GM19463 (cell line): Measurements from ENCODE around the gene BPI.
"Not testable (repeated sequence)": the region's sequence is repeated elsewhere in the genome, so short reads cannot be mapped to it uniquely, and the experiment has no call there.

Experiments
- ATAC-seq: cut with Tn5 transposase; IDR thresholded peaks from one replicate; pipeline ENCODE4 v1.9.1; 2021; ENCODE audit warnings: mild to moderate bottlenecking, moderate library complexity; ENCODE audit not compliant: unreplicated experiment

BPI gene

DNA sequence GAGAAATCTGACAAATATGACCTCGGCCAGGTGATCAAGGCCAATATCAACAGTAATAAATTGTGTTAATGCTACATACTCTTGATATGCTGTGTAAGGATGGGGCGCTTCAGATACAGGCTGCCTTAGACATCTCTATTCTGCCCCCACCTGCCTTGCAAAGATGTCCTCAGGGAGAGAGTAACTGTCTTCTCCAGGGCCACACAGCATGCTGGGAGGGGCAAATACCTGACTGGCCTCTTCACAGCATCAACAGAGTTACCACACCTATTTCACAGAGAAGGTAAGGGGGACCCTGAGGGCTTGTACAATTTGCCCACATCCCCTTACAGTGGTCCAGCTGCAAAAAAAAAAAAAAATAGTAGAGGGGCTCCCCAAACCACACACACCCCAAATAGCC, 26.3 kb upstream of the BPI start:
- no peak for ATAC-seq

DNA sequence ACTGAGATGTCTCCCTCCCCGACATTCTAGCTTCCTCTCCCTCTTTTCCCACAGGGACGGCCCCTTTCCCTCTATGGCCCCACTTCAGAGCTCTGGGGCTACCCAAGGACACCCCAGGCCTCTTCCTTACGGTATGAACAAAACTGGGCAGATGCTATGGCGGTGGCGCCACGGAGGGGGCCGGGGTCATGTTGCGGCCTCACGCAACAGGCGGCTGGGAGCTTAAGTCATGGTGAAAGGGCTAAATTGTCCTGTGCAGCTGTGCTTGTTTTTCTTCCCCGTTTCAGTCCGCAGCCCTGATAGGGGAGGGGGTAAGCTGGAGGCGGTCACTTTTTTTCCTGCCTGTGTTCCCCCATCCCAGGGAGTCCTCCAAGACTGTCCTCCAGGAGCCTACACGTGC, 25.8 kb upstream of the BPI start:
- ATAC-seq = no peak

DNA sequence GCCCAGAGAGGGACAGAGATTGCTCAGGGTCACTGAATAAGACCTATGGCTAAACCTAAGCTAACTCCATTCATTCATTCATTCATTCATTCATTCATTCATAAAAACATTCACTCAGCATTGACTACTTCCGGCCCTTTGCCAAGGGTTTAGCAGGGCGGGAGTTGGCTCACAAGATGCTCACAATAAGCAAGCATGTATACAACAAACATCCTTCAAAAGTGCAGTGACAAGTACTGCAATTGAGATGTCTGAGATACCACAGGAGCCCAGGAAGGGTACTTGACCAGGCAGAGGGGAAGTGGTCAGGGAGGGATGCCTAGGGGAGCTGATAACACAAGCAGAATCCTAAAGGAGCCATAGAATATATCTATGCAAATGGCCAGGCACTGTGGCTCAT, 25.2 kb upstream of the BPI start:
- ATAC-seq = no peak

DNA sequence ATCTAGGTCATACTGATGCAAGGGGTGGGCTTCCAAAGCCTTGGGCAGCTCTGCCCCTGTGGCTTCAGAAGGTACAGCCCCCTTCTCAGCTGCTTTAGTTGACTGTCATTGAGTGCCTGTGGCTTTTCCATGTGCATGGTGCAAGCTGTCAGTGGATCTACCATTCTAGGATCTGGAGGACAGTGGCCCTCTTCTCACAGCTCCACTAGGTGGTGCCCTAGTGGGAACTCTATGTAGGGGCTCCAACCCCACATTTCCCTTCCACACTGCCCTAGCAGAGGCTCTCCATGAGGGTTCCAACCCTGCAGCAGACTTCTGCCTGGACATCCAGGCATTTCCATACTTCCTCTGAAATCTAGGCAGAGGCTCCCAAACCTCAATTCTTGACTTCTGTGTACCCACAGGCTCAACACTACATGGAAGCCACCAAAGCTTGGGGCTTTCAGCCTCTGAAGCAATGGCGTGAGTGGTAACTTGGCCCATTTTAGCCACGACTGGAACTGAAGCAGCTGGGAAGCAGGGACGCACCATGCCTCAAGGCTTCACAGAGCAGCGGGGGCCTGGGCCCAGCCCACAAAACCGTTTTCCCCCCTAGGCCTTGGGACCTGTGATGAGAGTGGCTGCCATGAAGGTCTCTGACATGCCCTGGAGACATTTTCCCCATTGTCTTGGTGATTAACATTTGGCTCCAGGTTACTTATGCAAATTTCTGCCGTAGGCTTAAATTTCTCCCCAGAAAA, 22.6 kb upstream of the BPI start:
- ATAC-seq = not testable (repeated sequence)

DNA sequence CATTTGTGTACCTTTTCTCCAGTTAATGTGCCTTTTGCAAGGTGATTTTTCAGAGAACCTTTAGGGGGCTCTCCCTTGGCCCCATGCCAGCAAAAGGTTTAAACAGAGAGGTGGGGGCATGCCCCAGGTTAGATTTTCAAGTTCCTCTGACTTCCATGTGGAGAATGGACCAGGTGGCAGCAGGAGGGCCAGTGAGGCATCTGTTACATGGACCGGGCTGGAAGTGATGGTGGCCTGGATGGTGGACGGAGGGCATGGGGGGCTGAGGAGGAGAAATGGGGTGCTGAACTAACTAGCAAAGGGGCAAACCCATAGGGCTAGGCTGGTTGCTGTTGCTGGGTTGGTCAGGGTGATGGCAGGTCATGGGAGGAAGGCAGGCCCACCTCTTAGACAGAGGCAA, 20.7 kb upstream of the BPI start:
- no peak for ATAC-seq

DNA sequence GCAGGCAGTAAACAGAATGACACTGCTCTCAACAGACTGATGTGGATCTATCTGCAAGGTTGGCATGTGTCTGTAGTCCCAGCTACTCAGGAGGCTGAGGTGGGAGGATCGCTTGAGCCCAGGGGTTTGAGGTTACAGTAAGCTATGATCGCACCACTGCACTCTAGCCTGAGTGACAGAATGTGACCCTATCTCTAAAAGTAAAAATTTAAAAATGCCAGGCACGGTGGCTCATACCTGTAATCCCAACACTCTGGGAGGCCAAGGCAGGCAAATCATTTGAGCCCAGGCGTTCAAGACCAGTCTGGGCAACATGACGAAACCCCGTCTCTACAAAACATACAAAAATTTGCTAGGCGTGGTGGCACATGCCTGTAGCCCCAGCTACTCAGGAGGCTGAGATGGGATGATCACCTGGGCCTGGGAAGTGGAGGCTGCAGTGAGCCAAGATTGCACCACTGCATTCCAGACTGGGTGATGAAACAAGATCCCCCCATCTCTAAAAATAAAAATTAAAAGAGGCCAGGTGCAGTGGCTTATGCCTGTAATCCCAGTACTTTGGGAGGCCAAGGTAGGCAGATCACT, 19.8 kb upstream of the BPI start:
- ATAC-seq = not testable (repeated sequence)

DNA sequence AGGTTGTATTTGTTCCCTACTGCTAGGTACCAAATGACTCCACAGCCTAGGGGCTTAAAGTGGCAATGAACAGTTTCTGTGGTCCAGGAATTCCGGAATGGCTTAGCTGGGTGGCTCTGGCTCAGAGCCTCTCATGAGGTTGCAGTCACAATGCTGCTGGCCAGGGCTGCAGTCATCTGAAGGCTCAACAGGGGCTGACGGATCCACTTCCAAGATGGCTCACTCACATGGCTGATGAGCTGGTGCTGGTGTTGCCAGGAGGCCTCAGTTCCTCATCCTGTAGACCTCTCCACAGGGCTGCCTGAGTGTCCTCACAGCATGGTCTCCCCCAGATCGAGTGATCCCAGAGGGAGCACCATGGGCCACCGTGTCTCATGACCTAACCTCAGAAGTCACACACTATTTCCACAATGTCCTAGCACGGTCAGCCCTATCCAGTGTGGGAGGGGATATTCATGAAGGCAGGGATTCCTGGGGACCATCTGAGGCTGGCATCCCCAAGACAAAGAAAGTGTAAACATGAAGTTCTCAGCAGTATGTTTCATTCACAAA, 19.0 kb upstream of the BPI start:
- ATAC-seq = no peak

DNA sequence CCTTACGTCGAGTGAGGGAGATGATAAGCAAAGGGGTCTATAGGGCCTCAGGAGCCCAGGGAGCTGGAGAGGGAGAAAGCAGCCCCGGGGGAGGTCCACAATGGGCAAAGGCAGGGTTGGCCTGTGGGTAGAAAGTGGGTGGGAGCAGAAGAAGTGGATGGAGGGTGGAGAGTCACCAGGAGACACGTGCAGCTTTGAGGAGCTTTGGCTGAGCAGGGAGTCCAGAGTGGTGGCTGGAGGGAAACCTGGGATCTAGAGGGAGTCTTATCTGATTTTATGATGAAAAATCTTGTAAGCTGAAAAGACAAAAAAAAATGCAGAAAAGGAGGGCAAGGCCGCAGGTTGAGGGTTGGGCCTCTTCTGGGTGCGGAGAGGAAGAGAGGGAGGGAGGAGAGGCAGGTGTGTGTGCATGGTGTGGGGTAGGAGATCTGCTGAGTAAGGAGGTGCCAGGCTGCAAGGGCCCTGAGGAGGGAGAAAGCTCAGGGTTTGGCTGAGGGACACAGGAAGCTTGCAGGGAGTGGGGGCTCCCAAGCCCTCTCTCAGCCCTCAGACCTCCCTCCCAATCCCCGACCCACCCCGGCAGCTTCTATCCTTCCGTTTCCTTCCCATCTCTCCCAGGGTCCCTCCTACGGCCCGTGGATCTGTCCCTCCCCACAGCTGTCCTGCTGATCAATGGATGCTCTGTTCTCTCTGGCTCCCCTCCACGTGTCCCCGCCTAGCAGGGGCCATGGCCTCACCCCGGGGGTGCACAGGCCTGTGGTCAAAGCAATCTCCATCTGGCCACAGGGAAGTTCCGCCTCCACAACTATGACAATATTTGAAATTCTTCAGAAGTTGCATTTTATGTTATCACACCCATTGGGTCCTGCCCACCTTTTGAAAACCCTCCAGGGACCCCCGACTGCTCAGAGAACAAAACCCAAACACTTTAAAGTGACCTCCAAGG, 17.1 kb upstream of the BPI start:
- no peak for ATAC-seq

DNA sequence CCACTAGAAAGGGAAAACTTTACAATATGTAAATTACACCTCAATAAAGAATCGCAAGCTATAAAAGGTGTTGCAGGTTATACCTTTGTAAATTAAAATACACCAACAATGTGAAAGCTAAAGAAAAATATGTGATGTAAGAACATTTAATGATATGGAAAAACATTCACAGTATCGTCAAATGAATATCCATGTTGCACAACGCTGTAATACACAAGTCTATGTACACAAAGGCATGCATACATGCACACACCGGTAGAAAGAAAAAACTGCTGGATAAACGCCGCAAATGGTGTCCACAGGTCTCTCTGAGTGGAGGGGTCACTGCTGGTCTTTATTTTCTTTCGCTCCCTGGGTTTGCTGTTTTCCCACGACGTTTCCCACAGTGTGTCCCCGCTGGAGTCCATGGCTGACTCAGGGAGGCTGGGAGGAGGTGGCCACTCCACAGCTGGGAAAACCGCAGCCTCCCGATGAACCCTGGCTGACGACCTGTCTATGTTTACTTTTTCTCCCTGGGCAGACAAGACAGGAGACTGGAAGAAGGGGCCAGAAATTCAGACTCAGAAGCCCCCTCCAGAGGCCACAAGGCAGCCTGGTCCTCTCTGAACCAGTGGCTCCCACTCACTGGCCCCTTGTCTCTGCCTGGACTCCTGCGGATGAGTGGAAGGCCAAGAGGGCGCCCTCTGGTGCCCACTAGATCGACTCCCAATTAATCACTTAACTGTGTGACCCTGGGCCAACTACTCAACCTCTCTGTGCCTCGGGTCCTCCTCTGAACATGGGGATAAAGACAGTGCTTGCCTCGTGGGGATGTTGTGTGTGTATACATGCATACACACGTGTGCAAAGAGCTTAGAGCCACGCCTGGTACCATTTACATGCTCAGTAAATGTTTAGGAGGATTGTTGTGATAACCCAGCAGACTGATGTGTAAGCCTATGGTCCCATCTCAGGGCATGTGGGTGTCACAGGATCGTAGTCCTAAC, 12.8 kb upstream of the BPI start:
- no peak for ATAC-seq

DNA sequence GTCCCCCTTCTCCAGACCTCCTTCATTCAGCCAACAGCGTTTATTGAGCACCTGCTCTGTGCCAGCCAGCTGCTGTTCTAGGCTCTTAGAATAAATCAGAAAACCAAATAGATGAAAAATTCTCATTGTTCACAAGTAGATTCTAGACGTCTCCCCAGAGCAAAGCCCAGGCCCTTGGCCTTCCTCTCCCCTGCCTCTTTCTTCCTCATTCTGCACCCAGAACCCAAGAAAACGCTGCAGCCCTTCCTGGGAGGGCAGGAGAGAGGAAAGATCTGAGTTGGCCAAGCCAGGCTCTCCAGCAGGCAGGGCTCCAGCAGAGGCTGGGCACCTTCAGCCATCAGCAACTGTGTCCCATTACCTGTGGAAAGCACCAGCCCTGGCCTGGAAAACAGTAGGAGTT, 12.0 kb upstream of the BPI start:
- ATAC-seq = no peak

DNA sequence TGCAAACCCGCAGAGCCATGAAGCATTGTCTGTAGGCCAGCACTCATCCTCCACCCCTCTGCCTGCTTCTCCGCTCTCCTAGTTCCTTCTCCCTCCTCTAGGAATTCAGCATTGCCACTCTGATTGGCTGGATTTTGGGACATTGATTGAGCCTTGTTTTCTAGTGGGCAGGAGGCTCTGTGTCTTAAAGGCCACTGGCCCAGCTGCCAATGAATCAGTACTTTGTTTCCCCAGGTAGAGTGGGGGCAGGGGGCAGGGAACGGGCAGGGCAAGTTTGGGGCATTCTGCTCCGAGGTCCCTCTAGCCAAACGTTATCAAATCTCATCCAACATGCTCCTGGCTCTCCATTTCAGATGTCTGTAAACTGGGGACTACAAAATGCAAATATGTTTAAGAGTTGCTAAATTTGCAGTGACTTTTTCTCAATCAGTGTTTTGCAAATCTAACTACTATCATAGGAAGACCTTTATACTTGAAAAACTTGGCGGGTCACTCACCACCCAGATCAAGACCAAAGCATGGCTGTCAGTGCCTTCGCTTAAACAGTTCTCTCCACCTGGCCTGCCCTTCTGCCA, 10.4 kb upstream of the BPI start:
- ATAC-seq = no peak

DNA sequence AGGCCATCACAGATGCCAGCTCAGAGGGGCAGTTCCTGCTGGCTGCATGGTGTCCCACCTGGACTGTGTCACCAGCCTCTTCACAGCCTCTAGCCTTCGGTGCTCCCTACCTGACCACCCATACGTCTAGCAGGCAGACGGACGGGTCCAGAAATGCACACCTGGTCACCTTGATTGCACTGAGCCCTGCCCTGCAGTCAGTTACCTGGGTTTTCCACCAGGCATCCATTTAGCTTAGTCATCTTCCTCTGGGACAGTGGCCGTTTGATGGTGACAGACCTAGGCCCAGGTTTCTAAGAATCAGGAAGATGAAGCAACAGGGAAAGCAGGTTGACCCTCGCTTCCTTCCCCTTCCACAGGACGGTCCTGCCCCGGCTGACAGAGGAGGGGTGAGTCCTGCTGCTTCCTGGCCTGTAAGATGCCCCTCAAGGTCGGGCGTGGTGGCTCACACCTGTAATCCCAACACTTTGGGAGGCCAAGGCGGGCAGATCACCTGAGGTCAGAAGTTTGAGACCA, 9.8 kb upstream of the BPI start:
- ATAC-seq = no peak

DNA sequence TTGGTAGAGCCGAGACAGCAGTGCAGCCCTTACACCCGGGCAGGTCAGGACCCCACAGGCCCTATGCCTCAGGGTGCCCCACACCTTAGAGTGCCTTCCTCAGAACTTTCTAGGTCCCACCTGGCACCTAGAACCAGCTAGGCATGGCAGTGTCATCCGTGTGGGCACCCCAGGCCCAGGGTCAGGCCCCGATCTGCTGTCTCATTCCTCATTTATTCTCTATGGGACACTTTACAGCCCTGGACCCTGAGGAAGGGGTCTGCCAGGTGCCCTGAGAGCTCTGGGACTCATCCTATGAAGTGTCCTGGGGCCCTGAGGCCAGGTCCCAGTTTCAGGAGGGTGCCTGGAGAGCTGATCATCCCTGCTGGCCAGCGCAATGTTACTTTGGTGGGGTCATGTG, 8.1 kb upstream of the BPI start:
- ATAC-seq = no peak

DNA sequence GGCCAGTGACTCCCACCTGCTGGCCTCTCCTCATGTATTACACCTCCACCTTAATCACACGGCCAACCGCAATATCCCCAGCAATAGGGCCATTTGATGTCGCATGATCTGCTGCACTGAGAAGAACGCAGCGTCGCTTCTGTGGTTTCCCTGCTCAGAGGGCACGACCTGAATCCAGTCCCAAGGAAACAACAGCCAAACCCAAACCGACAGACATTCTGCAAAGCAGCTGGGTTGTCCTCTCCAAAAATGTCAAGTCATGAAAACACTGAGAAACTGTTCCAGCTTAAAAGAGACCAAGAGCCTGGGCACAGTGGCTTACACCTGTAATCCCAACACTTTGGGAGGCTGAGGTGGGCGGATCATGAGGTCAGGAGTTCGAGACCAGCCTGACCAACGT, 7.5 kb upstream of the BPI start:
- ATAC-seq = no peak

DNA sequence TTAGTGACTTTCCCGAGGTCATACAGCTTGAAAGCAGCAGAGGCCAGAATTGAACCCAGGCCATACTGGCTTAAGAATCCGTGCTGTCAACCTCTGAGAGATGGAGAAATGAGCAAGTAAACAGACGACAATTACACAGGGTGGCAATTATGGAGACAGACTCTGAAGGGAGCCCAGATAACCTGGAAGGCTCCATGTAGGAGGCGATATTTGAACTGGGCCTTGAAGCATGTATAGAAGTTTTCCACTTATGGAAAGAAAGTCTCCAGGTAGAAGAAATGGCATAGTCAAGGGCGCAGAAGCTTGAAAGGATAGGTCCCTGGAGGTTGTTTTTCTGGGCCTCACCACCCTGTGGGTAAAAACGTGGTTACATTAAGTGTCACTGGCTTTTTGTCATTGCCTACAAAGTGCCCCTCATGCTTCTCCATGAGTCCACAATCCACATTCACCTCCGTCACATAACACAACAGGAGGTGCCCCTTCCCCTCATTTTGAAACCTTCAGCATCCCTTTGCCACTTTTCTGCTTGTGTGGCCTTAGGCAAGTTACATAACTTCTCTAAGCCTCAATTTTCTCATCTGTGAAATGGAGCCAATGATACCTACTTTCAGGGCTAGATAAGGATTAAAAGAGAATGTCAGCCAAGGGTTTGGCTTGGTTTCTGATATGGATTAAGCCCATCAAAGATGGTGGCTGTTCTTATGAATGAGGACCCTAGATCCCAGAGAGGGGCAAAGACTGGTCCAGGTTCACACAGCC, 5.9 kb upstream of the BPI start:
- no peak for ATAC-seq

DNA sequence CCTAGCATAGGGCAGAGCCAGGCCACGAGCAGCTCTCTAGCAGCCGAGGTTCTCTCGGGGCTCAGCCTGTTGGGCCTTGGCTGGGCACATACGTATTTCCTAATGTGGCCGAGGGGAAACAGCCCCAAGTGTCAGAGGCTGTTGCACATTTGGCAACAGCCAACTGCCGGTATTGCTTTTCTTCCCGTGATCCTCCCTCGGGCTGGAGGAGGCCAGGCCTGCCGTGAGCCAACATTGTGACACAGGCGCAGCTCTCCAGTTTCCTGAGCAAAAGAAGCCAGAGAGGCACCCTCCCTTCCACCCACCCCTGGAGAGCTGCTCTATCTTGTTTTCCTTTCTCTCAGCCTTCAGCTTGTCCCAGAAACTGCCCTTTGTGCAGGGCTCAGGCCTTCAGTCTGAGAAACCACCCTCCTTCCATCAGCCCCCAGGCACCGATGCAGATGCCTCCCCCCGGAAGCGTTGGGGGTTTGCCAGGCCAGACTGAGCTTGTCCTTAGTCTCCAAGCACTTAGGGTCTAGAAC, 5.1 kb upstream of the BPI start:
- no peak for ATAC-seq

DNA sequence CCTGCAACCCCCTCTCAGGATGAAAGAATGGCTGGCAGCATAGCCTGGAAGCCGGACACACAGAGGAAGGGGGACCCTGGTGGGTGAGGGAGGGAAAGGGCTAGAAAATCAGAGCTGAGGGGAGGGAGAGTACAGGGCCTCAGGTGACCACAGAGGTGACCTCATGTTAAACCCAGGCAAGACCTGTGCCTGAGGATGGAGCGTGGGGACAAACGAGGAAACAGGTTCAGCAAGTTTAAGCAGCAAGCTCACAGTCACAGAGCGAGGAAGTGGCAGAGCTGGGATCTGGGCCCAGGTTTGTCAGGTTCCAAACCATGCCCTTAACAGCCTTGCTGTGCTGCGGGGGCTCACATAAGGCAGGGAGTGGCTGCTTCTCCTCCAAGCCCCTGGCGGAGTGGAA, 4.0 kb upstream of the BPI start:
- ATAC-seq = no peak

DNA sequence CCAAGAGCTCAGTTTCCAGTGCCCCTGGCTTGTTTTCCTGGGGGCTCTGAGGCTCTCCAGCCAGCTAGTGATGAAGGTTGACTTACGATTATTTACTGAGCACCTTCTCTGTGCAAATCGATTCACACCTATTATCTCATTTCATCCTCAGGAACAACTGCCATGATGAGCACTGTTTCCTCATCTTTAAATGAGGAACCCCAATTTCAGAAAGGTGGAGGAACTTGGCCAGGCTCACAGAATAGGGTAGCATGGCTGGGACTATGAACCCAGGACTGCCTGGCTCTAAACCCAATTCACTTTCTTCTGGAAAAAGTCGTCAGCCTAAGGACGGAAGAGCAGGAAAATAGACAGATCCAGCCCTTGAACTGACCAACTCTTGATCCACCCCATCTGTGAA, 3.5 kb upstream of the BPI start:
- ATAC-seq = no peak

DNA sequence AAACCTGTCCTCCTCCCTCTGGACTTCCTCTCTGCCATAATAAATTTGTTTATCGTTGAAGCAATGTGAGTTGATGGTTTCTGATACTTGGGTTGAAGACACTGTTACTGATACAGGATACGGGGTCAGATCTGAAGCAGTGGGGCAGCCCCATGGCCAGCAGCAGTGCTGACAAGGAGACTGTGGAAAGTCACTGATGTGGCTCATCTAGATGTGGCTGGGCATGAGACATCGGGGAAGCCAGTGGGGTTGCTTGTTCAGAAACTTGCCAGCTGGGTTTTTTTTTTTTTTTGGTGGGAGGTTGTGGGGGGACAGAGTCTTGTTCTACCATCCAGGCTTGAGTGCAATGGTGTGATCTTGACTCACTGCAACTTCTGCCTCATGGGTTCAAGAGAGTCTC, 2.6 kb upstream of the BPI start:
- no peak for ATAC-seq
